GM23338 (cell line): ENCODE measurements around the gene CHCHD5. TPM values are rescaled to one million over a fixed set of nuclear protein-coding genes. Genes with fewer than 3 reads are reported as not detected.

Experiments used
- ATAC-seq: fragments of 200-7000 bp; cut with Tn5 transposase; 3 replicates; pipeline ENCODE4 v1.9.1; 2020
- DNase-seq: peaks from one replicate; pipeline ENCODE4 v3.0.0-alpha.2; 2015; ENCODE audit warnings: low spot score
- H2AFZ ChIP-seq: fragments of 200-600 bp; sonication (generic); 2 replicates; pipeline ENCODE4 v1.8.0; 2016; ENCODE audit warnings: antibody characterized with exemption, mild to moderate bottlenecking, moderate library complexity
- H3F3A ChIP-seq: fragments of 200-600 bp; sonication (generic); replicated peaks from 2 replicates; pipeline ENCODE4 v1.8.0; 2017; ENCODE audit warnings: antibody characterized with exemption, mixed run types, low read depth
- H3K27ac ChIP-seq: fragments of 200-600 bp; sonication (generic); 2 replicates; pipeline ENCODE4 v1.6.1; 2016; ENCODE audit warnings: low read depth
- H3K27me3 ChIP-seq: fragments of 200-600 bp; sonication (generic); 2 replicates; pipeline ENCODE4 v1.8.0; 2016; ENCODE audit warnings: mild to moderate bottlenecking, mixed run types, moderate library complexity; ENCODE audit not compliant: insufficient read depth
- H3K36me3 ChIP-seq: fragments of 200-600 bp; sonication (generic); 2 replicates; pipeline ENCODE4 v1.8.0; 2016; ENCODE audit warnings: mild to moderate bottlenecking; ENCODE audit not compliant: insufficient read depth
- H3K4me1 ChIP-seq: fragments of 200-600 bp; sonication (generic); 2 replicates; pipeline ENCODE4 v1.8.0; 2016; ENCODE audit warnings: mild to moderate bottlenecking, moderate library complexity; ENCODE audit not compliant: insufficient read depth
- H3K4me2 ChIP-seq: fragments of 200-600 bp; sonication (generic); 2 replicates; pipeline ENCODE4 v1.7.1; 2017; ENCODE audit warnings: mixed run types
- H3K4me3 ChIP-seq: fragments of 200-600 bp; sonication (generic); 2 replicates; pipeline ENCODE4 v1.6.1; 2016; ENCODE audit warnings: mixed run types
- H3K79me2 ChIP-seq: fragments of 200-600 bp; sonication (generic); replicated peaks from 2 replicates; pipeline ENCODE4 v1.8.0; 2017; ENCODE audit warnings: mild to moderate bottlenecking; ENCODE audit not compliant: insufficient read depth
- H3K9me2 ChIP-seq: fragments of 200-600 bp; sonication (generic); 2 replicates; pipeline ENCODE4 v1.8.0; 2017; ENCODE audit not compliant: insufficient read depth
- H4K20me1 ChIP-seq: fragments of 200-600 bp; sonication (generic); replicated peaks from 2 replicates; pipeline ENCODE4 v1.8.0; 2017; ENCODE audit warnings: mild to moderate bottlenecking; ENCODE audit not compliant: insufficient read depth
- H3K27ac Mint-ChIP-seq: 2 replicates; pipeline ENCODE4 v1.8.0; 2020; ENCODE audit warnings: inconsistent platforms, mild to moderate bottlenecking, moderate library complexity, mixed read lengths
- H3K27me3 Mint-ChIP-seq: 3 replicates; pipeline ENCODE4 v1.8.0; 2022; ENCODE audit warnings: low read depth, mild to moderate bottlenecking, moderate library complexity, mixed read lengths, inconsistent platforms; ENCODE audit not compliant: insufficient read depth, poor library complexity
- H3K36me3 Mint-ChIP-seq: 3 replicates; pipeline ENCODE4 v1.8.0; 2021; ENCODE audit warnings: low read depth, mild to moderate bottlenecking, inconsistent platforms, moderate library complexity, mixed read lengths
- H3K4me1 Mint-ChIP-seq: 3 replicates; pipeline ENCODE4 v1.8.0; 2020; ENCODE audit warnings: mild to moderate bottlenecking, inconsistent platforms, mixed read lengths
- H3K4me3 Mint-ChIP-seq: 3 replicates; pipeline ENCODE4 v1.8.0; 2021; ENCODE audit warnings: moderate library complexity, mild to moderate bottlenecking, inconsistent platforms, mixed read lengths
- H3K9me3 Mint-ChIP-seq: 3 replicates; pipeline ENCODE4 v1.8.0; 2020; ENCODE audit warnings: moderate library complexity, mild to moderate bottlenecking, inconsistent platforms, mixed read lengths
- EZH2 ChIP-seq: fragments of 200-600 bp; sonication (generic); IDR thresholded peaks from one replicate; pipeline ENCODE4 v1.8.0; 2017; ENCODE audit warnings: antibody characterized with exemption, mild to moderate bottlenecking, low read depth; ENCODE audit not compliant: unreplicated experiment
- EZH2phosphoT487 ChIP-seq: fragments of 200-600 bp; sonication (generic); IDR thresholded peaks from one replicate; pipeline ENCODE4 v1.8.1; 2018; ENCODE audit warnings: antibody characterized with exemption; ENCODE audit not compliant: unreplicated experiment
- JUNB ChIP-seq: IDR thresholded peaks from one replicate; pipeline ENCODE4 v1.6.1; 2016; ENCODE audit warnings: antibody characterized with exemption; ENCODE audit not compliant: unreplicated experiment
- NANOG ChIP-seq: IDR thresholded peaks from 2 replicates; pipeline ENCODE4 v1.6.1; 2016; ENCODE audit warnings: antibody characterized with exemption, borderline replicate concordance
- ZNF114 ChIP-seq: fragments of 250-450 bp; sonication (Bioruptor Pico); IDR thresholded peaks from 2 replicates; pipeline ENCODE4 v1.5.0; 2020; ENCODE audit warnings: mild to moderate bottlenecking, moderate library complexity
- polyA plus RNA-seq: library from polyadenylated mRNA; unstranded; fragments of >200 nt; fragmentation: Nextera tagmentation; extraction: Ambion mirVana; gene quantifications from 2 replicates; pipeline ENCODE4 v1.2.1, GENCODE V29; 2016
- total RNA-seq: library from RNA; depleted of rRNA; stranded (reverse); fragments of >200 nt; shearing (Covaris generic); gene quantifications from 2 replicates; pipeline ENCODE4 v1.2.3, GENCODE V29; 2014
- TF ChIP-seq, protein P1 (sequence below): fragments of 250-450 bp; sonication (Bioruptor Pico); IDR thresholded peaks from 2 replicates; pipeline ENCODE4 v1.5.0; 2020; ENCODE audit warnings: mild to moderate bottlenecking, moderate library complexity
- TF ChIP-seq, protein P2 (sequence below): IDR thresholded peaks from 2 replicates; pipeline ENCODE4 v1.6.1; 2016; ENCODE audit warnings: antibody characterized with exemption

The CHCHD5 gene
- total and polyA plus RNA-seq, 2 experiments from 2014 or later, result 15.5 to 69.9 TPM

DNA sequence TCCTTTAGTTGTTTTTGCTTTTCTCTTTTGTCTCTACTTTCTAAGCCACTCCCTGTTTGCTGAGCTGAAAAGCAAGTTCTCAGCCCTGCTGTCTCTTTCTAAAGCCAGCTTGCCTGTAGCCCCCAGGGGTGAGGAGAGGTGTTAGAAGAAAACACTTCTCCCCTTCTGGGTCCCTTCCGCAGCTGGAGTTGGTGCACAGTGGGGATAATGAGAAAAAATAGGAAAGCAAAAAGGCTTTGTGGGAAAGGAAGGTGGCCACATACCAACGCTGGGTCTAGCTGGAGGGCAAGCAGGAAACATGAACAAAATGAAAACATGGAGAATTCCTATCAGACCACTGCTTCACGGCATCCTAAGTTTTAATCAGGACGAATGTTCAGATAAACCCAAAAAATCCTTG is 45.9 kb downstream of the CHCHD5 start (continued):
- TF ChIP-seq, protein P1, sequence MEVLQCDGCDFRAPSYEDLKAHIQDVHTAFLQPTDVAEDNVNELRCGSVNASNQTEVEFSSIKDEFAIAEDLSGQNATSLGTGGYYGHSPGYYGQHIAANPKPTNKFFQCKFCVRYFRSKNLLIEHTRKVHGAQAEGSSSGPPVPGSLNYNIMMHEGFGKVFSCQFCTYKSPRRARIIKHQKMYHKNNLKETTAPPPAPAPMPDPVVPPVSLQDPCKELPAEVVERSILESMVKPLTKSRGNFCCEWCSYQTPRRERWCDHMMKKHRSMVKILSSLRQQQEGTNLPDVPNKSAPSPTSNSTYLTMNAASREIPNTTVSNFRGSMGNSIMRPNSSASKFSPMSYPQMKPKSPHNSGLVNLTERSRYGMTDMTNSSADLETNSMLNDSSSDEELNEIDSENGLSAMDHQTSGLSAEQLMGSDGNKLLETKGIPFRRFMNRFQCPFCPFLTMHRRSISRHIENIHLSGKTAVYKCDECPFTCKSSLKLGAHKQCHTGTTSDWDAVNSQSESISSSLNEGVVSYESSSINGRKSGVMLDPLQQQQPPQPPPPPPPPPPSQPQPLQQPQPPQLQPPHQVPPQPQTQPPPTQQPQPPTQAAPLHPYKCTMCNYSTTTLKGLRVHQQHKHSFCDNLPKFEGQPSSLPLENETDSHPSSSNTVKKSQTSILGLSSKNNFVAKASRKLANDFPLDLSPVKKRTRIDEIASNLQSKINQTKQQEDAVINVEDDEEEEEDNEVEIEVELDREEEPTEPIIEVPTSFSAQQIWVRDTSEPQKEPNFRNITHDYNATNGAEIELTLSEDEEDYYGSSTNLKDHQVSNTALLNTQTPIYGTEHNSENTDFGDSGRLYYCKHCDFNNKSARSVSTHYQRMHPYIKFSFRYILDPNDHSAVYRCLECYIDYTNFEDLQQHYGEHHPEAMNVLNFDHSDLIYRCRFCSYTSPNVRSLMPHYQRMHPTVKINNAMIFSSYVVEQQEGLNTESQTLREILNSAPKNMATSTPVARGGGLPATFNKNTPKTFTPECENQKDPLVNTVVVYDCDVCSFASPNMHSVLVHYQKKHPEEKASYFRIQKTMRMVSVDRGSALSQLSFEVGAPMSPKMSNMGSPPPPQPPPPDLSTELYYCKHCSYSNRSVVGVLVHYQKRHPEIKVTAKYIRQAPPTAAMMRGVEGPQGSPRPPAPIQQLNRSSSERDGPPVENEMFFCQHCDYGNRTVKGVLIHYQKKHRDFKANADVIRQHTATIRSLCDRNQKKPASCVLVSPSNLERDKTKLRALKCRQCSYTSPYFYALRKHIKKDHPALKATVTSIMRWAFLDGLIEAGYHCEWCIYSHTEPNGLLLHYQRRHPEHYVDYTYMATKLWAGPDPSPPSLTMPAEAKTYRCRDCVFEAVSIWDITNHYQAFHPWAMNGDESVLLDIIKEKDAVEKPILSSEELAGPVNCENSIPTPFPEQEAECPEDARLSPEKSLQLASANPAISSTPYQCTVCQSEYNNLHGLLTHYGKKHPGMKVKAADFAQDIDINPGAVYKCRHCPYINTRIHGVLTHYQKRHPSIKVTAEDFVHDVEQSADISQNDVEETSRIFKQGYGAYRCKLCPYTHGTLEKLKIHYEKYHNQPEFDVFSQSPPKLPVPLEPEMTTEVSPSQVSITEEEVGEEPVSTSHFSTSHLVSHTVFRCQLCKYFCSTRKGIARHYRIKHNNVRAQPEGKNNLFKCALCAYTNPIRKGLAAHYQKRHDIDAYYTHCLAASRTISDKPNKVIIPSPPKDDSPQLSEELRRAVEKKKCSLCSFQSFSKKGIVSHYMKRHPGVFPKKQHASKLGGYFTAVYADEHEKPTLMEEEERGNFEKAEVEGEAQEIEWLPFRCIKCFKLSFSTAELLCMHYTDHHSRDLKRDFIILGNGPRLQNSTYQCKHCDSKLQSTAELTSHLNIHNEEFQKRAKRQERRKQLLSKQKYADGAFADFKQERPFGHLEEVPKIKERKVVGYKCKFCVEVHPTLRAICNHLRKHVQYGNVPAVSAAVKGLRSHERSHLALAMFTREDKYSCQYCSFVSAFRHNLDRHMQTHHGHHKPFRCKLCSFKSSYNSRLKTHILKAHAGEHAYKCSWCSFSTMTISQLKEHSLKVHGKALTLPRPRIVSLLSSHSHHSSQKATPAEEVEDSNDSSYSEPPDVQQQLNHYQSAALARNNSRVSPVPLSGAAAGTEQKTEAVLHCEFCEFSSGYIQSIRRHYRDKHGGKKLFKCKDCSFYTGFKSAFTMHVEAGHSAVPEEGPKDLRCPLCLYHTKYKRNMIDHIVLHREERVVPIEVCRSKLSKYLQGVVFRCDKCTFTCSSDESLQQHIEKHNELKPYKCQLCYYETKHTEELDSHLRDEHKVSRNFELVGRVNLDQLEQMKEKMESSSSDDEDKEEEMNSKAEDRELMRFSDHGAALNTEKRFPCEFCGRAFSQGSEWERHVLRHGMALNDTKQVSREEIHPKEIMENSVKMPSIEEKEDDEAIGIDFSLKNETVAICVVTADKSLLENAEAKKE (CRISPR knock-in tag), result no peak
- TF ChIP-seq JUNB, result no peak
- TF ChIP-seq EZH2phosphoT487, result no peak
- TF ChIP-seq, protein P2, sequence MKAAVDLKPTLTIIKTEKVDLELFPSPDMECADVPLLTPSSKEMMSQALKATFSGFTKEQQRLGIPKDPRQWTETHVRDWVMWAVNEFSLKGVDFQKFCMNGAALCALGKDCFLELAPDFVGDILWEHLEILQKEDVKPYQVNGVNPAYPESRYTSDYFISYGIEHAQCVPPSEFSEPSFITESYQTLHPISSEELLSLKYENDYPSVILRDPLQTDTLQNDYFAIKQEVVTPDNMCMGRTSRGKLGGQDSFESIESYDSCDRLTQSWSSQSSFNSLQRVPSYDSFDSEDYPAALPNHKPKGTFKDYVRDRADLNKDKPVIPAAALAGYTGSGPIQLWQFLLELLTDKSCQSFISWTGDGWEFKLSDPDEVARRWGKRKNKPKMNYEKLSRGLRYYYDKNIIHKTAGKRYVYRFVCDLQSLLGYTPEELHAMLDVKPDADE, result no peak

GRCh38 chr2:112633708-112634107 is 49.3 kb downstream of the CHCHD5 start:
- Mint-ChIP-seq H3K4me3 (no peak overlapping the region), H3K36me3 (no peaks in the 10 kb centered on the region), H3K9me3 (no peaks in the 10 kb centered on the region), H3K27ac (no peak overlapping the region), H3K4me1 (peaks cover 25% of the 10 kb centered on the region), H3K27me3 (peaks cover 5% of the 10 kb centered on the region)
- ATAC-seq (no peak), DNase-seq (no peak)
- Histone ChIP-seq H3K36me3 (no peaks in the 10 kb centered on the region), H3K27ac (no peak overlapping the region), H3F3A (no peaks in the 10 kb centered on the region), H3K9me2 (no peaks in the 10 kb centered on the region), H3K4me2 (no peak overlapping the region), H3K4me3 (no peak overlapping the region), H3K4me1 (peaks cover 16% of the 10 kb centered on the region), H2AFZ (no peak overlapping the region), H3K27me3 (no peaks in the 10 kb centered on the region), H3K79me2 (no peaks in the 10 kb centered on the region), H4K20me1 (no peaks in the 10 kb centered on the region)
- TF ChIP-seq, protein P1 (CRISPR knock-in tag), result no peak
- TF ChIP-seq EZH2, result no peak
- no peak for TF ChIP-seq NANOG
- no peak for TF ChIP-seq JUNB
- TF ChIP-seq ZNF114, result no peak
